Calu3 (cell line): ENCODE measurements around the gene KRT28. TPM values are rescaled to one million over a fixed set of nuclear protein-coding genes. Genes with fewer than 3 reads are reported as not detected.

Experiments used
- BruUV-seq: library from RNA; stranded (reverse); fragments of 400-500 nt; replicated peaks from 2 replicates; lab custom pipeline; 2021; lab: Mats Ljungman, UMichigan
- CTCF ChIA-PET: fragments of 300-600 bp; sonication (Branson Sonifier 250); formaldehyde crosslinking; loops from one replicate; lab custom pipeline; 2022; ENCODE audit warnings: antibody characterized with exemption; lab: Charles Lee
- DNase-seq: peaks from one replicate; pipeline ENCODE4 v3.0.0; 2022
- H3K27ac Mint-ChIP-seq: one replicate; pipeline ENCODE4 v1.8.0; 2022; ENCODE audit warnings: mixed read lengths; ENCODE audit not compliant: unreplicated experiment
- H3K27me3 Mint-ChIP-seq: one replicate; pipeline ENCODE4 v1.8.0; 2022; ENCODE audit warnings: mixed read lengths; ENCODE audit not compliant: unreplicated experiment
- H3K36me3 Mint-ChIP-seq: one replicate; pipeline ENCODE4 v1.8.0; 2022; ENCODE audit warnings: mild to moderate bottlenecking, moderate library complexity, mixed read lengths; ENCODE audit not compliant: insufficient read depth, unreplicated experiment
- H3K4me1 Mint-ChIP-seq: one replicate; pipeline ENCODE4 v1.8.0; 2022; ENCODE audit warnings: mild to moderate bottlenecking, low read depth, mixed read lengths; ENCODE audit not compliant: unreplicated experiment
- H3K4me3 Mint-ChIP-seq: one replicate; pipeline ENCODE4 v1.8.0; 2022; ENCODE audit warnings: mild to moderate bottlenecking, low read depth, moderate library complexity, mixed read lengths; ENCODE audit not compliant: unreplicated experiment
- H3K9me3 Mint-ChIP-seq: one replicate; pipeline ENCODE4 v1.8.0; 2022; ENCODE audit warnings: low read depth, mixed read lengths; ENCODE audit not compliant: unreplicated experiment
- CTCF ChIP-seq: fragments of 200-600 bp; IDR thresholded peaks from one replicate; pipeline ENCODE4 v1.8.0; 2022; ENCODE audit warnings: antibody characterized with exemption; ENCODE audit not compliant: unreplicated experiment
- intact Hi-C: fragments of 100-400 bp; cut with micrococcal nuclease; formaldehyde crosslinking; loops from one replicate; pipeline ENCODE4 v1.10.0; 2022; ENCODE audit not compliant: unreplicated experiment
- total RNA-seq: library from RNA; stranded (reverse); gene quantifications from 2 replicates; pipeline ENCODE4 v1.2.3, GENCODE V29; 2022

KRT28 gene
- total RNA-seq, 1 experiment from 2014 or later = not detected

GRCh38 chr17:40800381-40800780 lies 622 bp upstream of the KRT28 start:
- H3K27me3 Mint-ChIP-seq = peaks cover 26% of the 10 kb centered on the region
- no TSS peak for BruUV-seq
- CTCF ChIA-PET = interaction anchor here (9.4 kb wide), 1 partner anchor 182 kb away, joined by 148 read pairs; no protein-coding TSS in a partner anchor
- no peak overlapping the region for H3K4me3 Mint-ChIP-seq
- H3K36me3 Mint-ChIP-seq = no peaks in the 10 kb centered on the region
- H3K9me3 Mint-ChIP-seq = peaks cover 3% of the 10 kb centered on the region
- TF ChIP-seq CTCF = no peak
- no peak overlapping the region for H3K27ac Mint-ChIP-seq
- no peaks in the 10 kb centered on the region for H3K4me1 Mint-ChIP-seq
- intact Hi-C loops = loop anchor here (5.0 kb wide), 2 partner anchors 328 to 697 kb away; no protein-coding TSS in a partner anchor
- no peak for DNase-seq

GRCh38 chr17:40796846-40797245 lies 2.9 kb downstream of the KRT28 start:
- peaks cover 40% of the 10 kb centered on the region for H3K27me3 Mint-ChIP-seq
- intact Hi-C loops = no loop called here
- CTCF ChIA-PET = interaction anchor here (0.9 to 3.7 kb wide), 3 partner anchors 10 to 181 kb away, joined by 3 to 22 read pairs (median 4); no protein-coding TSS in a partner anchor
- H3K36me3 Mint-ChIP-seq = no peaks in the 10 kb centered on the region
- H3K27ac Mint-ChIP-seq = no peak overlapping the region
- no peaks in the 10 kb centered on the region for H3K4me1 Mint-ChIP-seq
- no peak overlapping the region for H3K4me3 Mint-ChIP-seq
- DNase-seq = no peak
- TF ChIP-seq CTCF = no peak
- no TSS peak for BruUV-seq
- H3K9me3 Mint-ChIP-seq = no peaks in the 10 kb centered on the region

- DNase-seq = no peak
- TF ChIP-seq CTCF = no peak
- H3K4me3 Mint-ChIP-seq = no peak overlapping the region
- CTCF ChIA-PET = interaction anchor here (0.5 to 6.3 kb wide), 10 partner anchors 13 to 327 kb away, joined by 3 to 42 read pairs (median 4); no protein-coding TSS in a partner anchor
- no peak overlapping the region for H3K27ac Mint-ChIP-seq
- H3K9me3 Mint-ChIP-seq = no peaks in the 10 kb centered on the region
- H3K27me3 Mint-ChIP-seq = peaks cover 40% of the 10 kb centered on the region
- intact Hi-C loops = no loop called here
- BruUV-seq = no TSS peak
- H3K4me1 Mint-ChIP-seq = no peaks in the 10 kb centered on the region
- H3K36me3 Mint-ChIP-seq = no peaks in the 10 kb centered on the region
Observed at GRCh38 chr17:40795019-40795667, 4.6 kb downstream of the KRT28 start.

- H3K4me1 Mint-ChIP-seq = no peaks in the 10 kb centered on the region
- CTCF ChIA-PET = interaction anchor here (0.5 to 6.3 kb wide), 6 partner anchors 24 to 177 kb away, joined by 3 to 42 read pairs (median 4); no protein-coding TSS in a partner anchor
Observed at GRCh38 chr17:40794466-40794865, 5.3 kb downstream of the KRT28 start.

More at GRCh38 chr17:40794466-40794865, 5.3 kb downstream of the KRT28 start:
- Mint-ChIP-seq H3K4me3 (no peak overlapping the region), H3K9me3 (no peaks in the 10 kb centered on the region), H3K27ac (no peak overlapping the region), H3K27me3 (peaks cover 40% of the 10 kb centered on the region), H3K36me3 (no peaks in the 10 kb centered on the region)
- no peak for TF ChIP-seq CTCF
- DNase-seq = no peak
- no TSS peak for BruUV-seq
- intact Hi-C loops = no loop called here
